Effector memory CD4-positive, alpha-beta T cell (primary cell): ENCODE results near the gene ZNF654.

Experiments
- DNase-seq, 3 donors: peaks; one replicate each; pipeline ENCODE4 v3.0.0-alpha.2; 2020
- H3K27ac ChIP-seq: 2 replicates; pipeline ENCODE4 v1.7.0; 2013; ENCODE audit warnings: mild to moderate bottlenecking, low read length, moderate library complexity; ENCODE audit not compliant: insufficient read depth, poor library complexity, severe bottlenecking
- H3K27me3 ChIP-seq: replicated peaks from 2 replicates; pipeline ENCODE4 v1.7.0; 2013; ENCODE audit warnings: mild to moderate bottlenecking, low read length; ENCODE audit not compliant: insufficient read depth, control insufficient read depth, poor library complexity, severe bottlenecking
- H3K36me3 ChIP-seq: 2 replicates; pipeline ENCODE4 v1.7.0; 2013; ENCODE audit warnings: mild to moderate bottlenecking, low read length, moderate library complexity; ENCODE audit not compliant: control insufficient read depth, insufficient read depth
- H3K4me1 ChIP-seq: 2 replicates; pipeline ENCODE4 v1.7.0; 2013; ENCODE audit warnings: low read length, mild to moderate bottlenecking; ENCODE audit not compliant: control insufficient read depth, insufficient read depth, poor library complexity, severe bottlenecking
- H3K4me3 ChIP-seq: 2 replicates; pipeline ENCODE4 v1.7.0; 2013; ENCODE audit warnings: low read length, low read depth, mild to moderate bottlenecking; ENCODE audit not compliant: insufficient read depth, poor library complexity, severe bottlenecking
- H3K9me3 ChIP-seq: 2 replicates; pipeline ENCODE4 v1.7.0; 2013; ENCODE audit warnings: mild to moderate bottlenecking, low read length, moderate library complexity; ENCODE audit not compliant: control insufficient read depth

Gene ZNF654

DNA sequence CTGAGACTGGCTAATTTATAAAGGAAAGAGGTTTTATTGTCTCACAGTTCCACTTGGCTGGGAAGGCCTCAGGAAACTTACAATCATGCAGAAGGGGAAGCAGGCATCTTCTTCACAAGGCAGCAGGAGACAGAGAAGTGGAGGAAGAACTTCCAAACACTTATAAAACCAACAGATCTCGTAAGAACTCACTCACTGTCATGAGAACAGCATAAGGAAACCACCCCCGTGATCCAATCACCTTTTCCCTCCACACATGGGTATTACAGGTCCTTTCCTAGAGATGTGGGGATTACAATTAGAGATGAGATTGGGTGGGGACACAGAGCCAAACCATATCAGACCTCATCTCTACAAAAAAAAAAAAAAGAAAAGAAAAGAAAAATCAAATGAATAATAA, 26.0 kb upstream of the ZNF654 start:
- Histone ChIP-seq H3K36me3 (no peaks in the 10 kb centered on the region), H3K4me1 (peaks cover 4% of the 10 kb centered on the region), H3K9me3 (no peaks in the 10 kb centered on the region), H3K27me3 (no peaks in the 10 kb centered on the region), H3K4me3 (no peak overlapping the region), H3K27ac (no peak overlapping the region)
- DNase-seq: no peak

DNA sequence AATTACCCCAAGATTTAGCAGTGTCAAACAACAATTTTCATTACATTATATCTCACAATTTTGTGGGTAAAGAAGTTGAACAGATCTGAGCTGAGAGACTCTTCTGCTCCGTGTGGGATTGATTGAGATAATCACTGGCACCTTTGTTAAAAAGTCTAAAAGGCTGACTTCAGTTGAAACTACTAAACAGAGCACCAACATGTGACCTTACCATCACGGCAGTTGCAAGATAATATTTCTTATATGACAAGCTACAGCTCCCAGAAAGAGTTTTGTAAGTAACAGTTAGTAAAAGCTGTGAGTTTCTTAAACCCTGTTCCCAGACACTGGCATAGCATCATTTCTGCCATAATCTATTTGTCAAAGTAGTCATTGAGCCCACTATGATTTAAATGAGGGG, 25.2 kb upstream of the ZNF654 start:
- H3K36me3 ChIP-seq: no peaks in the 10 kb centered on the region
- no peak overlapping the region for H3K27ac ChIP-seq
- no peaks in the 10 kb centered on the region for H3K9me3 ChIP-seq
- H3K4me3 ChIP-seq: no peak overlapping the region
- H3K4me1 ChIP-seq: peaks cover 4% of the 10 kb centered on the region
- no peaks in the 10 kb centered on the region for H3K27me3 ChIP-seq
- no peak for DNase-seq

- DNase-seq: no peak
- Histone ChIP-seq H3K4me1 (peaks cover 4% of the 10 kb centered on the region), H3K9me3 (no peaks in the 10 kb centered on the region), H3K4me3 (no peak overlapping the region), H3K36me3 (no peaks in the 10 kb centered on the region), H3K27ac (no peak overlapping the region), H3K27me3 (no peaks in the 10 kb centered on the region)
Measured at GRCh38 chr3:88034491-88035275, 24.4 kb upstream of the ZNF654 start.

GRCh38 chr3:88036221-88036620, 22.8 kb upstream of the ZNF654 start:
- Histone ChIP-seq H3K27me3 (no peaks in the 10 kb centered on the region), H3K9me3 (no peaks in the 10 kb centered on the region), H3K4me3 (no peak overlapping the region), H3K36me3 (no peaks in the 10 kb centered on the region), H3K27ac (no peak overlapping the region), H3K4me1 (peaks cover 4% of the 10 kb centered on the region)
- no peak for DNase-seq

GRCh38 chr3:88038566-88038965, 20.5 kb upstream of the ZNF654 start:
- no peak for DNase-seq

DNA sequence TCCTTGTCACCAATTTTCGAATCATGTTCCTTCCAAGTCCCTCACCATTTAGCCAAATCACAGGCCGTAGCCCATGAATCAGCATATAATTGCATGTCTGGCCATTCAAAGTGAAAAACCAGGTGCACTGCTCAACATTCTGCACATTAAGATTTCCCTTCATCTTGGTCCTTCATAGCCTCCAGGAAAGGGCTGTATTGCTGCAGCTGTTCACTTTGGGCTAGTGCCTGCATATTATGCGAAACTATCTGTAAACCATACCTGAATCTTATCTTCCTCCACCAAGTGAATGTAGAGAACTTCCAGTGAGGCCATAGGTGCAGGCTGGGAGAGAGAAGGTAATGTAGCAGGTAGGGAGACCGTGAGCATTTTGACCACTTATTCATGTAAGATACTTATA, 18.5 kb upstream of the ZNF654 start:
- H3K27ac ChIP-seq: no peak overlapping the region
- no peaks in the 10 kb centered on the region for H3K27me3 ChIP-seq
- no peaks in the 10 kb centered on the region for H3K36me3 ChIP-seq
- no peak for DNase-seq
- H3K4me3 ChIP-seq: no peak overlapping the region
- no peaks in the 10 kb centered on the region for H3K9me3 ChIP-seq
- no peaks in the 10 kb centered on the region for H3K4me1 ChIP-seq

More at GRCh38 chr3:88038566-88038965, 20.5 kb upstream of the ZNF654 start:
- no peaks in the 10 kb centered on the region for H3K9me3 ChIP-seq
- H3K27me3 ChIP-seq: no peaks in the 10 kb centered on the region
- no peak overlapping the region for H3K4me3 ChIP-seq
- H3K27ac ChIP-seq: no peak overlapping the region
- H3K36me3 ChIP-seq: no peaks in the 10 kb centered on the region
- no peaks in the 10 kb centered on the region for H3K4me1 ChIP-seq

DNA sequence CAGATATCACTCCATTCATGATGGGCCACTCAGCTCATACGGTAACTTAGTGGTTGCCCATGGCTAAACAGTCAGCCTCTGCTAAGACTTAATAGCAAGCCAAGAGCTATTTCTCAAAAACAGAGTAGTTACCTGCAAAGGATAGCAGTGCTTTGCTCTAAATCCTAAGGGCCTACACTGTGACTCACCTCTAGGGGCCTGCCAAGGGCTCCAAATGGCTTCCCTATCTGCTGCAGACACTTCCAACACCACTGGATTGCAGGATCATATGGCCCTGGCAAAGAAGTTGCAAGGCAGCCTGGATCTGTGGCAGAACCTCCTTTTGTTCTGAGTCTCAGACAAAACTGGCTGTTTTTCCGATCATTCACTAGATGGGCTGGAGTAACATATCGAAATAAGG, 18.1 kb upstream of the ZNF654 start:
- Histone ChIP-seq H3K9me3 (no peaks in the 10 kb centered on the region), H3K36me3 (no peaks in the 10 kb centered on the region), H3K27ac (no peak overlapping the region), H3K4me3 (no peak overlapping the region), H3K4me1 (no peaks in the 10 kb centered on the region), H3K27me3 (no peaks in the 10 kb centered on the region)
- no peak for DNase-seq

- Histone ChIP-seq H3K27ac (no peak overlapping the region), H3K27me3 (no peaks in the 10 kb centered on the region), H3K4me1 (no peaks in the 10 kb centered on the region), H3K4me3 (no peak overlapping the region), H3K36me3 (no peaks in the 10 kb centered on the region), H3K9me3 (no peaks in the 10 kb centered on the region)
- no peak for DNase-seq
Measured at GRCh38 chr3:88044411-88044810, 14.6 kb upstream of the ZNF654 start.

GRCh38 chr3:88046766-88047165, 12.3 kb upstream of the ZNF654 start:
- H3K36me3 ChIP-seq: no peaks in the 10 kb centered on the region
- no peaks in the 10 kb centered on the region for H3K9me3 ChIP-seq
- no peak overlapping the region for H3K4me3 ChIP-seq
- no peak for DNase-seq
- no peaks in the 10 kb centered on the region for H3K4me1 ChIP-seq
- no peak overlapping the region for H3K27ac ChIP-seq
- no peaks in the 10 kb centered on the region for H3K27me3 ChIP-seq

DNA sequence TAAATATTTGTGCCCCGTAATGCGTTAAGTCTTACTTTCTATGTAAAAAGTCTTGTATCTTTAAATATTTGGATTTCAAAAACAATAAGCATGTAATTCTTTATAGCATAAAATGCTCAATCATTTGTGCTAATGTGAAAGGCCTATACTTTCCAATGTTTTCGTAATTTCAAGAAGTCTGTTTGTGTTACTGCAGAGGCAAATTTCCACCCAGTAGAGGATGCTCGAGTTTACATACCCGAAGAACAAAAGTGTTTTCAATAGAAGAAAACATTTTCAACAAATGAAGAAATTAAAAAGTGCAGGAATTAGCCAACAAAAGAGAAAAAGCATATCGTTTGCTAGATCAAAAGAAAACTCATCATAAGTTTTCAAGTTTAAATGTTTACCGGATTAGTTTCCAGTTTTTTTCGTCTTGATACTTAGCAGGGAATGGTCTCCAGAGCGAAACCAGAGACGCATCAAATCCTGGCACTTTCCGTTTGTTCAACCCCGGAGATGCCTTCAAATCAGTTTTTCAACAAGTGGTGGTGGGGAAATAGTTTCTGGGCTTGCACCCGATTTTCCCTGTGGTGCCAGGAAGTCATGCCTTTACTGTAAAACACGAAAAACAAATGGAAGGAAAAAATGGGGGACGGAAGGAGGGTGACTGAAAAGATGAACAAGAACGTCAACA, 1.3 kb upstream of the ZNF654 start:
- Histone ChIP-seq H3K4me3 (peak overlapping the region; percentile 75), H3K36me3 (peaks cover 15% of the 10 kb centered on the region), H3K27me3 (no peaks in the 10 kb centered on the region), H3K4me1 (peaks cover 3% of the 10 kb centered on the region), H3K27ac (peak overlapping the region; percentile 89), H3K9me3 (no peaks in the 10 kb centered on the region)
- DNase-seq: no peak
